IMR-90 (cell line): ENCODE data around the gene RERE. TPM values are rescaled to one million over a fixed set of nuclear protein-coding genes. Genes with fewer than 3 reads are reported as not detected.

Experiments used
- ATAC-seq: fragments of 200-7000 bp; cut with Tn5 transposase; 2 replicates; pipeline ENCODE4 v1.9.1; 2020; ENCODE audit warnings: low read depth, mild to moderate bottlenecking, moderate library complexity
- BruUV-seq: library from RNA; stranded (reverse); fragments of 400-500 nt; replicated peaks from 2 replicates; lab custom pipeline; 2021; lab: Mats Ljungman, UMichigan
- CTCF ChIA-PET: fragments of 300-600 bp; formaldehyde crosslinking; extraction: SDS; loops from one replicate; lab custom pipeline; 2021; ENCODE audit warnings: antibody characterized with exemption; lab: Yijun Ruan, JAX
- POLR2A ChIA-PET: fragments of 300-600 bp; sonication (Branson Sonifier 250); formaldehyde crosslinking; loops from one replicate; lab custom pipeline; 2022; ENCODE audit warnings: antibody characterized with exemption; ENCODE audit not compliant: unreplicated experiment; lab: Charles Lee
- DNase-seq: peaks from one replicate; pipeline ENCODE4 v3.0.0; 2013
- H2AFZ ChIP-seq: replicated peaks from 2 replicates; pipeline ENCODE3; 2013; ENCODE audit warnings: low read length, mild to moderate bottlenecking; ENCODE audit not compliant: poor library complexity
- H2AK5ac ChIP-seq: 2 replicates; pipeline ENCODE4 v1.6.1; 2013; ENCODE audit warnings: low read depth, low read length, inconsistent platforms
- H2AK9ac ChIP-seq: replicated peaks from 2 replicates; pipeline ENCODE3; 2013; ENCODE audit warnings: mild to moderate bottlenecking, low read depth, low read length, moderate library complexity; ENCODE audit not compliant: poor library complexity
- H2BK120ac ChIP-seq: 2 replicates; pipeline ENCODE4 v1.6.1; 2013; ENCODE audit warnings: low read depth, low read length, inconsistent platforms
- H2BK15ac ChIP-seq: 3 replicates; pipeline ENCODE4 v1.6.1; 2013; ENCODE audit warnings: low read depth, low read length, inconsistent platforms
- H2BK20ac ChIP-seq: 2 replicates; pipeline ENCODE4 v1.6.1; 2013; ENCODE audit warnings: low read depth, mild to moderate bottlenecking, inconsistent platforms, low read length, moderate library complexity
- H2BK5ac ChIP-seq: 2 replicates; pipeline ENCODE4 v1.6.1; 2013; ENCODE audit warnings: mild to moderate bottlenecking, low read depth, low read length, inconsistent platforms; ENCODE audit not compliant: poor library complexity, severe bottlenecking
- H3K14ac ChIP-seq: replicated peaks from 2 replicates; pipeline ENCODE4 v1.6.1; 2013; ENCODE audit warnings: low read depth, low read length, inconsistent platforms
- H3K18ac ChIP-seq: 2 replicates; pipeline ENCODE4 v1.6.1; 2013; ENCODE audit warnings: low read depth, low read length, control low read depth
- H3K23ac ChIP-seq: 2 replicates; pipeline ENCODE4 v1.6.1; 2013; ENCODE audit warnings: low read depth, low read length, inconsistent platforms
- H3K27ac ChIP-seq: 2 replicates; pipeline ENCODE4 v1.5.1; 2013; ENCODE audit warnings: mild to moderate bottlenecking, control low read depth, low read length; ENCODE audit not compliant: insufficient read depth
- H3K27me3 ChIP-seq: 2 replicates; pipeline ENCODE4 v1.6.1; 2013; ENCODE audit warnings: low read length; ENCODE audit not compliant: control insufficient read depth, insufficient read depth
- H3K36me3 ChIP-seq: 2 replicates; pipeline ENCODE4 v1.6.1; 2013; ENCODE audit warnings: low read length, mixed read lengths; ENCODE audit not compliant: control insufficient read depth, insufficient read depth
- H3K4ac ChIP-seq: 2 replicates; pipeline ENCODE4 v1.6.1; 2013; ENCODE audit warnings: low read depth, low read length, inconsistent platforms
- H3K4me1 ChIP-seq: 2 replicates; pipeline ENCODE4 v1.6.1; 2013; ENCODE audit warnings: low read length, mixed read lengths; ENCODE audit not compliant: control insufficient read depth, insufficient read depth
- H3K4me2 ChIP-seq: 2 replicates; pipeline ENCODE4 v1.6.1; 2013; ENCODE audit warnings: low read depth, mild to moderate bottlenecking, control low read depth, low read length, moderate library complexity
- H3K4me3 ChIP-seq: 2 replicates; pipeline ENCODE4 v1.5.1; 2013; ENCODE audit warnings: low read depth, mild to moderate bottlenecking, control low read depth, low read length, moderate library complexity; ENCODE audit not compliant: insufficient read depth
- H3K56ac ChIP-seq: 2 replicates; pipeline ENCODE4 v1.6.1; 2013; ENCODE audit warnings: low read length, inconsistent platforms; ENCODE audit not compliant: insufficient read depth; ENCODE audit errors: extremely low read depth
- H3K79me1 ChIP-seq, 2 experiments: 2 replicates each; pipeline ENCODE4 v1.6.1; 2013; ENCODE audit warnings: low read length in 2 of 2, inconsistent platforms in 1 of 2, low read depth in 1 of 2
- H3K9ac ChIP-seq: 2 replicates; pipeline ENCODE4 v1.6.1; 2013; ENCODE audit warnings: low read depth, low read length, control low read depth
- H3K9me1 ChIP-seq: 2 replicates; pipeline ENCODE4 v1.6.1; 2013; ENCODE audit warnings: low read length, inconsistent platforms; ENCODE audit not compliant: insufficient read depth
- H3K9me3 ChIP-seq: 2 replicates; pipeline ENCODE4 v1.6.1; 2013; ENCODE audit warnings: low read length; ENCODE audit not compliant: control insufficient read depth, insufficient read depth
- H4K20me1 ChIP-seq: 2 replicates; pipeline ENCODE4 v1.6.1; 2013; ENCODE audit warnings: low read length, inconsistent platforms; ENCODE audit not compliant: insufficient read depth
- H4K5ac ChIP-seq: 2 replicates; pipeline ENCODE4 v1.6.1; 2013; ENCODE audit warnings: mild to moderate bottlenecking, low read depth, low read length, control low read depth
- H4K8ac ChIP-seq, 2 experiments: 2 replicates each; pipeline ENCODE4 v1.6.1; 2013; ENCODE audit warnings: low read depth in 2 of 2, low read length in 2 of 2, control low read depth in 1 of 2, inconsistent platforms in 1 of 2
- H4K91ac ChIP-seq: 2 replicates; pipeline ENCODE4 v1.6.1; 2013; ENCODE audit warnings: low read depth, low read length, inconsistent platforms; ENCODE audit not compliant: insufficient read depth
- CEBPB ChIP-seq: IDR thresholded peaks from 2 replicates; pipeline ENCODE4 v1.6.1; 2012; ENCODE audit warnings: low read depth, low read length, improper control_type of control experiment
- ELK1 ChIP-seq: fragments of 150-350 bp; IDR thresholded peaks from 2 replicates; pipeline ENCODE4 v1.6.1; 2016; ENCODE audit warnings: low read depth, mild to moderate bottlenecking, low read length, moderate library complexity, borderline replicate concordance
- FOS ChIP-seq: fragments of 150-350 bp; IDR thresholded peaks from 2 replicates; pipeline ENCODE4 v1.6.1; 2016; ENCODE audit warnings: low read depth, low read length
- MAZ ChIP-seq: IDR thresholded peaks from 2 replicates; pipeline ENCODE4 v1.6.1; 2012; ENCODE audit warnings: low read depth, mild to moderate bottlenecking, low read length, improper control_type of control experiment, moderate library complexity, borderline replicate concordance
- WGBS, 2 experiments: methylation state at CpG; one replicate each; pipeline versions ENCODE4 v1.1.5 to v1.1.7; 2013; ENCODE audit warnings: missing lambda C conversion rate in 2 of 2; ENCODE audit not compliant: insufficient read length in 1 of 2; ENCODE audit errors: extremely low coverage in 2 of 2; 5-methylcytosine and 5-hydroxymethylcytosine counted together
- dilution Hi-C: fragments of 300-500 bp; cut with HindIII; formaldehyde crosslinking; loops from one replicate; pipeline ENCODE4 v1.14.3; 2018; ENCODE audit warnings: low sequenced_read_pairs; ENCODE audit not compliant: unreplicated experiment
- in situ Hi-C: fragments of 300-500 bp; cut with MboI; formaldehyde crosslinking; loops from 3 replicates; pipeline ENCODE4 v1.14.3; 2019; ENCODE audit warnings: low sequenced_read_pairs, inconsistent platforms, mixed read lengths
- intact Hi-C: fragments of 100-400 bp; cut with micrococcal nuclease; formaldehyde crosslinking; loops from 2 replicates; pipeline ENCODE4 v1.10.0; 2022
- polyA plus RNA-seq, 3 experiments: library from polyadenylated mRNA; depleted of rRNA; stranded (reverse); fragments of >200 nt; gene quantifications; 2 replicates each; pipeline ENCODE4 v1.2.3, GENCODE V29; 2012; ENCODE audit warnings: low replicate concordance in 1 of 3
- total RNA-seq: library from RNA; depleted of rRNA; stranded (reverse); fragments of >200 nt; gene quantifications from 2 replicates; pipeline ENCODE4 v1.2.3, GENCODE V29; 2012
- TF ChIP-seq, protein P1 (sequence below): fragments of 150-350 bp; IDR thresholded peaks from 2 replicates; pipeline ENCODE4 v1.6.1; 2017; ENCODE audit warnings: mild to moderate bottlenecking, antibody characterized with exemption, low read length, low read depth

The RERE gene
- total and polyA plus RNA-seq, 2 of the 4 experiments (the other 2 are of a cell fraction), result 11.5 to 25.1 TPM

DNA sequence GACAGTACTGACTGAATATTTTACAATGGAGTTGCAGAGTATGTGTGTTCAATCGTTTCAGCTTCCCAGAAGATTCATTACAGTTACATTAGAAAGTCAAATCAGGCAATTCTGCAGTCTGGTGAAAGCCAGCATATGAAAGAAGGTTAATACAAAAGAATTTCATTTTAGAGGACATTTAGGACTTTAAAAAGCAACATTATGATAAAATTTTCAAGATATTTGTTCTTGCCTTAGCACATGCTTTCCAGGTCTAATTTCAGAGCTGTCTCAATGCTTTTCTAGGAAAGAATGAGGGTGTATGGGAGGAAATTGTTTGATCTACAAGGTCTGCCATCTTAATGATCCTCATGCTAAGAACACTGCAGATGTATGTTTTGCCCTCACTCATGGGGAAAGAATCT is 63.2 kb downstream of the RERE start:
- dilution Hi-C loops, result no loop called here
- no peaks in the 10 kb centered on the region for H3K9me1 ChIP-seq
- H2BK20ac ChIP-seq, result no peak overlapping the region
- ChIA-PET POLR2A (no interaction called here), CTCF (interaction anchor here (1.1 kb wide), 1 partner anchor 21 kb away, joined by 4 read pairs; no protein-coding TSS in a partner anchor)
- peaks cover 8 to 10% of the 10 kb centered on the region in 2 experiments; a peak in 3 of 4 replicates for H3K79me1 ChIP-seq
- no TSS peak for BruUV-seq
- no peaks in the 10 kb centered on the region for H4K20me1 ChIP-seq
- no peaks in the 10 kb centered on the region for H3K27me3 ChIP-seq
- in situ Hi-C loops, result no loop called here
- TF ChIP-seq, protein P1, sequence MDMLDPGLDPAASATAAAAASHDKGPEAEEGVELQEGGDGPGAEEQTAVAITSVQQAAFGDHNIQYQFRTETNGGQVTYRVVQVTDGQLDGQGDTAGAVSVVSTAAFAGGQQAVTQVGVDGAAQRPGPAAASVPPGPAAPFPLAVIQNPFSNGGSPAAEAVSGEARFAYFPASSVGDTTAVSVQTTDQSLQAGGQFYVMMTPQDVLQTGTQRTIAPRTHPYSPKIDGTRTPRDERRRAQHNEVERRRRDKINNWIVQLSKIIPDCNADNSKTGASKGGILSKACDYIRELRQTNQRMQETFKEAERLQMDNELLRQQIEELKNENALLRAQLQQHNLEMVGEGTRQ, result no peak
- TF ChIP-seq MAZ (no peak), ELK1 (no peak), CEBPB (no peak), FOS (no peak)
- intact Hi-C loops, result no loop called here
- H3K27ac ChIP-seq, result no peak overlapping the region
- WGBS, 2 experiments, result no CpG with 5 or more reads among the region's 1 CpG
- H4K5ac ChIP-seq, result no peak overlapping the region
- H3K56ac ChIP-seq, result no peak overlapping the region
- H3K9me3 ChIP-seq, result no peaks in the 10 kb centered on the region
- H3K4me2 ChIP-seq, result no peak overlapping the region
- H2AK5ac ChIP-seq, result no peak overlapping the region
- no peak overlapping the region for H2BK120ac ChIP-seq
- no peaks in the 10 kb centered on the region for H3K4me1 ChIP-seq
- H2BK5ac ChIP-seq, result no peak overlapping the region
- H3K23ac ChIP-seq, result no peak overlapping the region
- no peak overlapping the region for H3K9ac ChIP-seq
- H2BK15ac ChIP-seq, result no peak overlapping the region
- H2AK9ac ChIP-seq, result no peak overlapping the region
- DNase-seq, result no peak
- no peak overlapping the region for H3K18ac ChIP-seq
- no peak overlapping the region for H3K4ac ChIP-seq
- ATAC-seq, result no peak
- no peak overlapping the region for H4K8ac ChIP-seq
- H3K14ac ChIP-seq, result no peak overlapping the region
- H4K91ac ChIP-seq, result no peak overlapping the region
- no peaks in the 10 kb centered on the region for H3K36me3 ChIP-seq
- H3K4me3 ChIP-seq, result no peak overlapping the region
- H2AFZ ChIP-seq, result no peak overlapping the region
